Thyroid gland (tissue), 4 donors: ENCODE data around the gene CBR4. TPM values are rescaled to one million over a fixed set of nuclear protein-coding genes. Genes with fewer than 3 reads are reported as not detected.
"Not testable (repeated sequence)": the region's sequence is repeated elsewhere in the genome, so short reads cannot be mapped to it uniquely, and the experiment has no call there.

ENCODE experiments used
- DNase-seq, 2 donors: peaks; one replicate each; pipeline ENCODE4 v3.0.0-alpha.2; 2019
- H3K27ac ChIP-seq, 3 donors: fragments of 200-600 bp; sonication (generic); 1 replicate in 2 of 3; 2 replicates in 1 of 3; pipeline ENCODE4 v1.5.1; 2016 to 2019; ENCODE audit warnings: mild to moderate bottlenecking in 1 of 3, moderate library complexity in 1 of 3
- H3K27me3 ChIP-seq: fragments of 200-600 bp; sonication (generic); one replicate; pipeline ENCODE4 v1.5.1; 2019
- H3K36me3 ChIP-seq, 2 donors: fragments of 200-600 bp; sonication (generic); one replicate each; pipeline ENCODE4 v1.5.1; 2016 to 2019
- H3K4me1 ChIP-seq, 2 donors: fragments of 200-600 bp; sonication (generic); one replicate each; pipeline ENCODE4 v1.5.1; 2017 to 2019
- H3K4me3 ChIP-seq, 3 donors: fragments of 200-600 bp; sonication (generic); replicated peaks in 1 of 3; 1 replicate in 2 of 3; 2 replicates in 1 of 3; pipeline ENCODE4 v1.5.1; 2016; ENCODE audit warnings: mild to moderate bottlenecking in 1 of 3
- H3K9me3 ChIP-seq: fragments of 200-600 bp; sonication (generic); one replicate; pipeline ENCODE4 v1.5.1; 2017
- CTCF ChIP-seq, 6 experiments: fragments of 200-600 bp in 3 of 6; fragments of 450-650 bp in 3 of 6; sonication (generic) in 3 of 6; IDR thresholded peaks; one replicate each; pipeline ENCODE4 v1.5.1; 2016 to 2019; ENCODE audit warnings: antibody characterized with exemption in 6 of 6, mild to moderate bottlenecking in 2 of 6, inconsistent platforms in 1 of 6, moderate library complexity in 1 of 6
- POLR2A ChIP-seq, 2 donors: fragments of 450-650 bp; IDR thresholded peaks; one replicate each; pipeline ENCODE4 v1.6.1; 2017; ENCODE audit warnings: antibody characterized with exemption in 2 of 2, mild to moderate bottlenecking in 2 of 2, moderate library complexity in 1 of 2
- WGBS, 2 donors: methylation state at CpG; one replicate each; pipeline ENCODE4 v1.1.5; 2017; 5-methylcytosine and 5-hydroxymethylcytosine counted together
- intact Hi-C: fragments of 100-400 bp; cut with DNase I; formaldehyde crosslinking; loops from one replicate; pipeline ENCODE4 v1.15.1; 2023
- total RNA-seq, 4 donors: library from RNA; depleted of rRNA; stranded (reverse); fragments of >200 nt; gene quantifications; one replicate each; pipeline ENCODE4 v1.2.3, GENCODE V29; 2016

The CBR4 gene
- total RNA-seq, 4 donors from 2014 or later, result 47.7 to 54.2 (median 49.9) TPM

GRCh38 chr4:168995537-168996295 lies 14.3 kb downstream of the CBR4 start:
- Histone ChIP-seq H3K36me3 (peaks cover under 1% of the 10 kb centered on the region in 2 donors), H3K27me3 (no peaks in the 10 kb centered on the region), H3K4me3 (no peak overlapping the region), H3K27ac (peak overlapping the region; percentile 45 to 81 (median 59)), H3K4me1 (peaks cover 33 to 56% of the 10 kb centered on the region in 2 donors), H3K9me3 (no peaks in the 10 kb centered on the region)
- TF ChIP-seq CTCF (IDR thresholded peaks at IDR 0.05), result peak in 3 of 6 experiments; percentile 23 to 55 (median 38)
- TF ChIP-seq POLR2A (IDR thresholded peaks at IDR 0.05), result no peak
- DNase-seq, result no peak
- WGBS, 2 donors, result 14 to 23% methylated on average over 2 of the region's 2 CpGs
- intact Hi-C loops, result no loop called here

- H3K27me3 ChIP-seq, result no peaks in the 10 kb centered on the region
- intact Hi-C loops, result no loop called here
- peaks cover 4 to 8% of the 10 kb centered on the region in 2 donors for H3K36me3 ChIP-seq
- no peaks in the 10 kb centered on the region for H3K9me3 ChIP-seq
- peak overlapping the region; percentile 45 to 81 (median 59) for H3K27ac ChIP-seq
- 50 to 69% methylated on average over 4 of the region's 4 CpGs for WGBS, 2 donors
- TF ChIP-seq POLR2A (IDR thresholded peaks at IDR 0.05) (peak in 1 of 2 donors; percentile 7), CTCF (IDR thresholded peaks at IDR 0.05) (no peak)
- H3K4me1 ChIP-seq, result peaks cover 33 to 52% of the 10 kb centered on the region in 2 donors
- no peak overlapping the region for H3K4me3 ChIP-seq
- peak in 1 of 2 donors; percentile 25 for DNase-seq
These were observed 15.1 kb downstream of the CBR4 start for GRCh38 chr4:168994958-168995357.

DNA sequence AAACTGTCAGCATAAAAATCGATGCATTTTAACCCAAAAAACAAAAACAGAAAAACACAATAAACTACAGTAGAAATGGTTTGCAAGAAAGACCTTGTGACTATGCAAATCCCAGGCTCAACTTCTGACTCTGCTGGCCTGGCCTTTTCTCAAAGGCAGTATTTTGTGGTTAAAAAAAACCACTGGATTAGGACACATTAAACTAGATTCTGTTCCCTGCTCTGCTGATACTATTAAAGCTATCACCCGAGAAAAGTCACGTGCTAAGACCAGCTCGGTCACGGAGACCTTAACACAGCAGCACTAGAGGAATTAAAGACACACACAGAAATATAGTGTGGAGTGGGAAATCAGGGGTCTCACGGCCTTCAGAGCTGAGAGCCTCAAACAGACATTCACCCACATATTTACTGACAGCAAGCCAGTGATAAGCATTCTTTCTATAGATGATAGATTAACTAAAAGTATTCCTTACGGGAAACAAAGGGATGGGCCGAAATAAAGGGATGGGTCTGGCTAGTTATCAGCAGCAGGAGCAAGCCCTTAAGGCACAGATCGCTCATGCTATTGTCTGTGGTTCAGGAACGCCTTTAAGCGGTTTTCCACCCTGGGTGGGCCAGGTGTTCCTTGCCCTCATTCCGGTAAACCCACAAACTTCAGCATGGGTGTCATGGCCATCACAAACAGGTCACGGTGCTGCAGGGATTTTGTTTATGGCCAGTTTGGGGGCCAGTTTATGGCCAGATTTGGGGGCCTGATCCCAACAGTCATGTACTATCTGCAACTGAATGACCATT lies 16.1 kb downstream of the CBR4 start:
- no peak overlapping the region for H3K4me3 ChIP-seq
- no peak for TF ChIP-seq POLR2A (IDR thresholded peaks at IDR 0.05)
- no peak for TF ChIP-seq CTCF (IDR thresholded peaks at IDR 0.05)
- H3K36me3 ChIP-seq, result peaks cover 4 to 10% of the 10 kb centered on the region in 2 donors
- 61 to 65% methylated on average over 13 of the region's 13 CpGs for WGBS, 2 donors
- H3K27ac ChIP-seq, result peak overlapping the region; percentile 51 to 74 (median 64)
- intact Hi-C loops, result no loop called here
- no peaks in the 10 kb centered on the region for H3K27me3 ChIP-seq
- no peaks in the 10 kb centered on the region for H3K9me3 ChIP-seq
- peak; percentile 56 to 62 for DNase-seq
- H3K4me1 ChIP-seq, result peaks cover 25 to 44% of the 10 kb centered on the region in 2 donors

- Histone ChIP-seq H3K27ac (peak overlapping the region; percentile 51 to 74 (median 64)), H3K36me3 (peaks cover 4 to 10% of the 10 kb centered on the region in 2 donors), H3K4me1 (peaks cover 16 to 38% of the 10 kb centered on the region in 2 donors)
- 93 to 95% methylated on average over 7 of the region's 7 CpGs for WGBS, 2 donors
- H3K27me3 ChIP-seq, H3K9me3 ChIP-seq, DNase-seq, H3K4me3 ChIP-seq, intact Hi-C loops: not testable (repeated sequence)
These were observed 17.0 kb downstream of the CBR4 start for GRCh38 chr4:168992952-168993482.

DNA sequence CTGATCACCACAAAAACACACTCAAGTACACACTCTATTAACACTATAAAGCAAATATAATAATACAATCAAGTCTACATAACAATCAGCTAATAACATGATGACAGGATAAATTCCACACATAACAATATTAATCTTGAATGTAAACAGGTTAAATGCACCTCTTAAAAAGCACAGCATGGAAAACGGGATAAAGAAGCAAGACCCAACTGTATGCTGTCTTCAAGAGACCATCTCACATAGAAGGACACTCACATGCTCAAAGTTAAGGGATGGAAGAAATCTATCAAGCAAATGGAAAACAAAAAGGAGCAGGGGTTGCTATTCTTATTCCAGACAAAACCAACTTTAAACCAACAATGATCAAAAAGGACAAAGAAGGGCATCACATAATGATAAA lies 28.1 kb downstream of the CBR4 start:
- Histone ChIP-seq H3K27me3 (no peaks in the 10 kb centered on the region), H3K4me3 (no peak overlapping the region), H3K27ac (no peak overlapping the region), H3K4me1 (no peaks in the 10 kb centered on the region), H3K9me3 (no peaks in the 10 kb centered on the region), H3K36me3 (peaks cover 0 to 13% of the 10 kb centered on the region in 2 donors)
- no peak for DNase-seq
- intact Hi-C loops, result loop anchor here (10.0 kb wide), 1 partner anchor 47 kb away; no protein-coding TSS in a partner anchor
- 98% methylated on average over 1 of the region's 1 CpG for WGBS, 2 donors
- TF ChIP-seq POLR2A (IDR thresholded peaks at IDR 0.05) (no peak), CTCF (IDR thresholded peaks at IDR 0.05) (no peak)
